ENCODE measurements around the gene RBM47.

RBM47 gene

DNA sequence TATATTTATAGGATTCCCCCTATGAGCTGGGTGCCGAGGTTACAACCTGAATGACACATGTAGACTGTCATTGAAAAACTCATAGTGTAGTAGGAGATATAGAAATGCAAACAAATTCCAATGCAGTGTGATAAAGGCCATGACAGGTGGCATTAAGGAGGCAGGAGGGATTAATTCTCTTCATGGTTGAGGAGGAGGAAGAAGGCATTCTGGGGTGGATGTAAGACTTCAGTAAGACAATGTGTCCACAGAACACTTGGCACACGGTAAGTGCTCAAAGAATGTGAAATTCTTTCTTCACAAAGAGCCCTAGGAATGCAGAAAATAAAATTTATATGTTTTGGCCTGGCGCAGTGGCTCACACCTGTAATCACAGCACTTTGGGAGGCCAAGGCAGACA, 136.5 kb downstream of the RBM47 start:
- Histone ChIP-seq H3K79me2 (ENCODE audit: insufficient read depth, low read depth) (no peaks in the 10 kb centered on the region), H3K27me3 (ENCODE audit: insufficient read depth, low read depth) (no peaks in the 10 kb centered on the region), H2AFZ (ENCODE audit: low read depth) (no peak overlapping the region), H3K4me3 (IDR thresholded peaks at IDR 0.05; ENCODE audit: insufficient read depth, low read depth, low read length) (no peak overlapping the region), H3K36me3 (ENCODE audit: insufficient read depth) (no peaks in the 10 kb centered on the region), H3K4me2 (no peak overlapping the region), H3K27ac (no peak overlapping the region), H3K4me1 (ENCODE audit: low read depth, poor library complexity, severe bottlenecking) (peaks cover 15% of the 10 kb centered on the region), H4K20me1 (ENCODE audit: insufficient read depth) (no peaks in the 10 kb centered on the region), H3K9ac (no peak overlapping the region)
- TF ChIP-seq CTCF (conservative IDR thresholded peaks at IDR 0.05; ENCODE audit: low read depth, low read length) = no peak

- Histone ChIP-seq H3K4me1 (ENCODE audit: low read depth, poor library complexity, severe bottlenecking) (peaks cover 11% of the 10 kb centered on the region), H3K9ac (no peak overlapping the region), H3K36me3 (ENCODE audit: insufficient read depth) (no peaks in the 10 kb centered on the region), H3K79me2 (ENCODE audit: insufficient read depth, low read depth) (no peaks in the 10 kb centered on the region), H3K27me3 (ENCODE audit: insufficient read depth, low read depth) (no peaks in the 10 kb centered on the region), H4K20me1 (ENCODE audit: insufficient read depth) (no peaks in the 10 kb centered on the region), H2AFZ (ENCODE audit: low read depth) (no peak overlapping the region), H3K4me3 (IDR thresholded peaks at IDR 0.05; ENCODE audit: insufficient read depth, low read depth, low read length) (no peak overlapping the region), H3K27ac (no peak overlapping the region), H3K4me2 (no peak overlapping the region)
- TF ChIP-seq CTCF (conservative IDR thresholded peaks at IDR 0.05; ENCODE audit: low read depth, low read length) = no peak
These were observed 137.0 kb downstream of the RBM47 start for GRCh38 chr4:40492691-40493090.

- Histone ChIP-seq H3K4me3 (IDR thresholded peaks at IDR 0.05; ENCODE audit: insufficient read depth, low read depth, low read length) (no peak overlapping the region), H3K9ac (no peak overlapping the region), H3K27me3 (ENCODE audit: insufficient read depth, low read depth) (no peaks in the 10 kb centered on the region), H4K20me1 (ENCODE audit: insufficient read depth) (no peaks in the 10 kb centered on the region), H3K4me1 (ENCODE audit: low read depth, poor library complexity, severe bottlenecking) (peaks cover 3% of the 10 kb centered on the region), H3K4me2 (no peak overlapping the region), H3K79me2 (ENCODE audit: insufficient read depth, low read depth) (no peaks in the 10 kb centered on the region), H3K27ac (no peak overlapping the region), H3K36me3 (ENCODE audit: insufficient read depth) (no peaks in the 10 kb centered on the region), H2AFZ (ENCODE audit: low read depth) (no peak overlapping the region)
- TF ChIP-seq CTCF (conservative IDR thresholded peaks at IDR 0.05; ENCODE audit: low read depth, low read length) = no peak
These were observed 139.2 kb downstream of the RBM47 start for GRCh38 chr4:40490481-40490880.

- Histone ChIP-seq H3K27ac (no peak overlapping the region), H3K4me2 (no peak overlapping the region), H3K79me2 (ENCODE audit: insufficient read depth, low read depth) (no peaks in the 10 kb centered on the region), H3K27me3 (ENCODE audit: insufficient read depth, low read depth) (no peaks in the 10 kb centered on the region), H4K20me1 (ENCODE audit: insufficient read depth) (no peaks in the 10 kb centered on the region), H3K9ac (no peak overlapping the region), H3K36me3 (ENCODE audit: insufficient read depth) (no peaks in the 10 kb centered on the region), H2AFZ (ENCODE audit: low read depth) (no peak overlapping the region), H3K4me1 (ENCODE audit: low read depth, poor library complexity, severe bottlenecking) (no peaks in the 10 kb centered on the region), H3K4me3 (IDR thresholded peaks at IDR 0.05; ENCODE audit: insufficient read depth, low read depth, low read length) (no peak overlapping the region)
- no peak for TF ChIP-seq CTCF (conservative IDR thresholded peaks at IDR 0.05; ENCODE audit: low read depth, low read length)
These were observed 139.7 kb downstream of the RBM47 start for GRCh38 chr4:40489961-40490360.

DNA sequence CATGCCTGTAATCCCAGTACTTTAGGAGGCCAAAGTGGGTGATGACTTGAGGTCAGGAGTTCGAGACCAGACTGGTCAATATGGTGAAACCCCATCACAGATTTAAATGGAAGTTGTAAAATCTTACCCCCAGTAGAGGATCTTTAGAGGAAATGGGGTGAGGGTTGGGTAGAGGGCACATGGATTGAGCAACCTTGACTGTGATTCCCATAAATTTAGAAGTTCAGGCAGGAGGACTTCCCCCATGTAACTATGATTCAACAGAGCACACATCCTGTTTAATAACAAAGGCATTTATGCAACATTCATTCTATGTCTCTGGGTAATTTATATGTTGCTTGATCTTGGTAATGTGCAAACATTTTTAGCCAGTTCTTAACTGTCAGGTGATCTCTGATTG, 143.1 kb downstream of the RBM47 start:
- no peak overlapping the region for H3K4me2 ChIP-seq
- H3K4me1 ChIP-seq (ENCODE audit: low read depth, poor library complexity, severe bottlenecking) = no peaks in the 10 kb centered on the region

More for the DNA sequence above, 143.1 kb downstream of the RBM47 start:
- no peaks in the 10 kb centered on the region for H3K79me2 ChIP-seq (ENCODE audit: insufficient read depth, low read depth)
- no peak overlapping the region for H2AFZ ChIP-seq (ENCODE audit: low read depth)
- H3K27ac ChIP-seq = no peak overlapping the region
- no peak for TF ChIP-seq CTCF (conservative IDR thresholded peaks at IDR 0.05; ENCODE audit: low read depth, low read length)
- no peaks in the 10 kb centered on the region for H4K20me1 ChIP-seq (ENCODE audit: insufficient read depth)
- no peak overlapping the region for H3K4me3 ChIP-seq (IDR thresholded peaks at IDR 0.05; ENCODE audit: insufficient read depth, low read depth, low read length)
- H3K36me3 ChIP-seq (ENCODE audit: insufficient read depth) = no peaks in the 10 kb centered on the region
- H3K9ac ChIP-seq = no peak overlapping the region
- no peaks in the 10 kb centered on the region for H3K27me3 ChIP-seq (ENCODE audit: insufficient read depth, low read depth)
